IMR-90 (cell line): Measurements from ENCODE around the gene CNDP1. TPM values are rescaled to one million over a fixed set of nuclear protein-coding genes. Genes with fewer than 3 reads are reported as not detected.

Experiments
- ATAC-seq: fragments of 200-7000 bp; cut with Tn5 transposase; 2 replicates; pipeline ENCODE4 v1.9.1; 2020; ENCODE audit warnings: low read depth, mild to moderate bottlenecking, moderate library complexity
- BruUV-seq: library from RNA; stranded (reverse); fragments of 400-500 nt; replicated peaks from 2 replicates; lab custom pipeline; 2021; lab: Mats Ljungman, UMichigan
- CTCF ChIA-PET: fragments of 300-600 bp; formaldehyde crosslinking; extraction: SDS; loops from one replicate; lab custom pipeline; 2021; ENCODE audit warnings: antibody characterized with exemption; lab: Yijun Ruan, JAX
- POLR2A ChIA-PET: fragments of 300-600 bp; sonication (Branson Sonifier 250); formaldehyde crosslinking; loops from one replicate; lab custom pipeline; 2022; ENCODE audit warnings: antibody characterized with exemption; ENCODE audit not compliant: unreplicated experiment; lab: Charles Lee
- DNase-seq: peaks from one replicate; pipeline ENCODE4 v3.0.0; 2013
- H2AFZ ChIP-seq: replicated peaks from 2 replicates; pipeline ENCODE3; 2013; ENCODE audit warnings: low read length, mild to moderate bottlenecking; ENCODE audit not compliant: poor library complexity
- H2AK5ac ChIP-seq: 2 replicates; pipeline ENCODE4 v1.6.1; 2013; ENCODE audit warnings: low read depth, low read length, inconsistent platforms
- H2AK9ac ChIP-seq: replicated peaks from 2 replicates; pipeline ENCODE3; 2013; ENCODE audit warnings: mild to moderate bottlenecking, low read depth, low read length, moderate library complexity; ENCODE audit not compliant: poor library complexity
- H2BK120ac ChIP-seq: 2 replicates; pipeline ENCODE4 v1.6.1; 2013; ENCODE audit warnings: low read depth, low read length, inconsistent platforms
- H2BK15ac ChIP-seq: 3 replicates; pipeline ENCODE4 v1.6.1; 2013; ENCODE audit warnings: low read depth, low read length, inconsistent platforms
- H2BK20ac ChIP-seq: 2 replicates; pipeline ENCODE4 v1.6.1; 2013; ENCODE audit warnings: low read depth, mild to moderate bottlenecking, inconsistent platforms, low read length, moderate library complexity
- H2BK5ac ChIP-seq: 2 replicates; pipeline ENCODE4 v1.6.1; 2013; ENCODE audit warnings: mild to moderate bottlenecking, low read depth, low read length, inconsistent platforms; ENCODE audit not compliant: poor library complexity, severe bottlenecking
- H3K14ac ChIP-seq: replicated peaks from 2 replicates; pipeline ENCODE4 v1.6.1; 2013; ENCODE audit warnings: low read depth, low read length, inconsistent platforms
- H3K18ac ChIP-seq: 2 replicates; pipeline ENCODE4 v1.6.1; 2013; ENCODE audit warnings: low read depth, low read length, control low read depth
- H3K23ac ChIP-seq: 2 replicates; pipeline ENCODE4 v1.6.1; 2013; ENCODE audit warnings: low read depth, low read length, inconsistent platforms
- H3K27ac ChIP-seq: 2 replicates; pipeline ENCODE4 v1.5.1; 2013; ENCODE audit warnings: mild to moderate bottlenecking, control low read depth, low read length; ENCODE audit not compliant: insufficient read depth
- H3K27me3 ChIP-seq: 2 replicates; pipeline ENCODE4 v1.6.1; 2013; ENCODE audit warnings: low read length; ENCODE audit not compliant: control insufficient read depth, insufficient read depth
- H3K36me3 ChIP-seq: 2 replicates; pipeline ENCODE4 v1.6.1; 2013; ENCODE audit warnings: low read length, mixed read lengths; ENCODE audit not compliant: control insufficient read depth, insufficient read depth
- H3K4ac ChIP-seq: 2 replicates; pipeline ENCODE4 v1.6.1; 2013; ENCODE audit warnings: low read depth, low read length, inconsistent platforms
- H3K4me1 ChIP-seq: 2 replicates; pipeline ENCODE4 v1.6.1; 2013; ENCODE audit warnings: low read length, mixed read lengths; ENCODE audit not compliant: control insufficient read depth, insufficient read depth
- H3K4me2 ChIP-seq: 2 replicates; pipeline ENCODE4 v1.6.1; 2013; ENCODE audit warnings: low read depth, mild to moderate bottlenecking, control low read depth, low read length, moderate library complexity
- H3K4me3 ChIP-seq: 2 replicates; pipeline ENCODE4 v1.5.1; 2013; ENCODE audit warnings: low read depth, mild to moderate bottlenecking, control low read depth, low read length, moderate library complexity; ENCODE audit not compliant: insufficient read depth
- H3K56ac ChIP-seq: 2 replicates; pipeline ENCODE4 v1.6.1; 2013; ENCODE audit warnings: low read length, inconsistent platforms; ENCODE audit not compliant: insufficient read depth; ENCODE audit errors: extremely low read depth
- H3K79me1 ChIP-seq, 2 experiments: 2 replicates each; pipeline ENCODE4 v1.6.1; 2013; ENCODE audit warnings: low read length in 2 of 2, inconsistent platforms in 1 of 2, low read depth in 1 of 2
- H3K9ac ChIP-seq: 2 replicates; pipeline ENCODE4 v1.6.1; 2013; ENCODE audit warnings: low read depth, low read length, control low read depth
- H3K9me1 ChIP-seq: 2 replicates; pipeline ENCODE4 v1.6.1; 2013; ENCODE audit warnings: low read length, inconsistent platforms; ENCODE audit not compliant: insufficient read depth
- H3K9me3 ChIP-seq: 2 replicates; pipeline ENCODE4 v1.6.1; 2013; ENCODE audit warnings: low read length; ENCODE audit not compliant: control insufficient read depth, insufficient read depth
- H4K20me1 ChIP-seq: 2 replicates; pipeline ENCODE4 v1.6.1; 2013; ENCODE audit warnings: low read length, inconsistent platforms; ENCODE audit not compliant: insufficient read depth
- H4K5ac ChIP-seq: 2 replicates; pipeline ENCODE4 v1.6.1; 2013; ENCODE audit warnings: mild to moderate bottlenecking, low read depth, low read length, control low read depth
- H4K8ac ChIP-seq, 2 experiments: 2 replicates each; pipeline ENCODE4 v1.6.1; 2013; ENCODE audit warnings: low read depth in 2 of 2, low read length in 2 of 2, control low read depth in 1 of 2, inconsistent platforms in 1 of 2
- H4K91ac ChIP-seq: 2 replicates; pipeline ENCODE4 v1.6.1; 2013; ENCODE audit warnings: low read depth, low read length, inconsistent platforms; ENCODE audit not compliant: insufficient read depth
- CHD1 ChIP-seq: IDR thresholded peaks from 2 replicates; pipeline ENCODE4 v1.6.1; 2012; ENCODE audit warnings: low read depth, low read length, improper control_type of control experiment
- RCOR1 ChIP-seq: IDR thresholded peaks from 2 replicates; pipeline ENCODE4 v1.6.1; 2012; ENCODE audit warnings: mild to moderate bottlenecking, low read length, improper control_type of control experiment; ENCODE audit not compliant: insufficient replicate concordance
- WGBS, 2 experiments: methylation state at CpG; one replicate each; pipeline versions ENCODE4 v1.1.5 to v1.1.7; 2013; ENCODE audit warnings: missing lambda C conversion rate in 2 of 2; ENCODE audit not compliant: insufficient read length in 1 of 2; ENCODE audit errors: extremely low coverage in 2 of 2; 5-methylcytosine and 5-hydroxymethylcytosine counted together
- dilution Hi-C: fragments of 300-500 bp; cut with HindIII; formaldehyde crosslinking; loops from one replicate; pipeline ENCODE4 v1.14.3; 2018; ENCODE audit warnings: low sequenced_read_pairs; ENCODE audit not compliant: unreplicated experiment
- in situ Hi-C: fragments of 300-500 bp; cut with MboI; formaldehyde crosslinking; loops from 3 replicates; pipeline ENCODE4 v1.14.3; 2019; ENCODE audit warnings: low sequenced_read_pairs, inconsistent platforms, mixed read lengths
- intact Hi-C: fragments of 100-400 bp; cut with micrococcal nuclease; formaldehyde crosslinking; loops from 2 replicates; pipeline ENCODE4 v1.10.0; 2022
- polyA plus RNA-seq, 3 experiments: library from polyadenylated mRNA; depleted of rRNA; stranded (reverse); fragments of >200 nt; gene quantifications; 2 replicates each; pipeline ENCODE4 v1.2.3, GENCODE V29; 2012; ENCODE audit warnings: low replicate concordance in 1 of 3
- total RNA-seq: library from RNA; depleted of rRNA; stranded (reverse); fragments of >200 nt; gene quantifications from 2 replicates; pipeline ENCODE4 v1.2.3, GENCODE V29; 2012

CNDP1 gene
- total and polyA plus RNA-seq, 2 of the 4 experiments (the other 2 are of a cell fraction) = not detected

DNA sequence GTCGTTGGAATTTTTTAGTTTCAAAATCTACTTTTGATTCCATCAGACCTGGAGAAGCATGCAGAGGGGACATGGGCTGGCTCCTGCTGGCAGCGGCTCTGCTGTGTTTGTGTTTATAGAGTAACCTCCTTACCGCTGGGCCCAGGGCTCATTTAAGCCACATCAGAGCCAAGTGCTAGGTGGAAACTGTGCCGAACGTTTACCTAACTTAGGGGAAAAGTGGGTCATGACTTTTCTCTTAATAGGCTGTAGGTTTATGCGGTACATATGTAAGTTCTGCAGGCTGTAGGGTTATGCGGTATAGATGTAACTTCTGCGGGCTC is 20.5 kb upstream of the CNDP1 start:
- ATAC-seq = no peak
- no peak overlapping the region for H3K56ac ChIP-seq
- no peak overlapping the region for H3K23ac ChIP-seq
- ChIA-PET POLR2A (no interaction called here), CTCF (no interaction called here)
- H2BK120ac ChIP-seq = no peak overlapping the region
- H3K27me3 ChIP-seq = no peaks in the 10 kb centered on the region
- dilution Hi-C loops (no loop called here), in situ Hi-C loops (no loop called here), intact Hi-C loops (no loop called here)
- H3K14ac ChIP-seq = no peak overlapping the region
- H2BK5ac ChIP-seq = no peak overlapping the region
- H2BK20ac ChIP-seq = no peak overlapping the region
- H4K20me1 ChIP-seq = no peaks in the 10 kb centered on the region; the same call in 1 of the 2 replicates
- no peak overlapping the region for H2AFZ ChIP-seq
- no peak for DNase-seq
- no peak overlapping the region for H4K8ac ChIP-seq
- 100% methylated on average over 1 of the region's 8 CpGs; no CpG with 5 or more reads in 1 of the 2 experiments for WGBS, 2 experiments
- no peak for TF ChIP-seq CHD1
- TF ChIP-seq RCOR1 = no peak
- peaks cover 64% of the 10 kb centered on the region for H3K36me3 ChIP-seq
- no peak overlapping the region for H3K27ac ChIP-seq
- no peaks in the 10 kb centered on the region for H3K9me1 ChIP-seq
- H2AK9ac ChIP-seq = no peak overlapping the region
- H3K79me1 ChIP-seq = no peaks in the 10 kb centered on the region; a peak in 1 of 4 replicates
- no peak overlapping the region for H3K4me3 ChIP-seq
- H3K4me1 ChIP-seq = no peaks in the 10 kb centered on the region
- BruUV-seq = no TSS peak
- H3K18ac ChIP-seq = no peak overlapping the region
- H4K5ac ChIP-seq = no peak overlapping the region
- H3K4me2 ChIP-seq = no peak overlapping the region
- H3K9me3 ChIP-seq = no peaks in the 10 kb centered on the region
- H2AK5ac ChIP-seq = no peak overlapping the region
- no peak overlapping the region for H3K9ac ChIP-seq
- H3K4ac ChIP-seq = no peak overlapping the region
- no peak overlapping the region for H4K91ac ChIP-seq
- H2BK15ac ChIP-seq = no peak overlapping the region
